Parathyroid adenoma (tissue), 2 donors: Measurements from ENCODE around the gene MRPL16.

ENCODE experiments used
- H2AFZ ChIP-seq: fragments of 300-600 bp; sonication (generic); one replicate; pipeline ENCODE4 v1.7.0; 2017; ENCODE audit warnings: antibody characterized with exemption, mild to moderate bottlenecking
- H3K27ac ChIP-seq: fragments of 300-600 bp; sonication (generic); one replicate; pipeline ENCODE4 v1.7.0; 2017
- H3K27me3 ChIP-seq: fragments of 300-600 bp; sonication (generic); one replicate; pipeline ENCODE4 v1.7.0; 2017; ENCODE audit warnings: low read length; ENCODE audit not compliant: control insufficient read depth, insufficient read depth
- H3K36me3 ChIP-seq: fragments of 300-600 bp; sonication (generic); one replicate; pipeline ENCODE4 v1.7.0; 2017; ENCODE audit warnings: low read length; ENCODE audit not compliant: control insufficient read depth, insufficient read depth
- H3K4me1 ChIP-seq: fragments of 300-600 bp; sonication (generic); one replicate; pipeline ENCODE4 v1.7.0; 2017; ENCODE audit warnings: control low read depth
- H3K4me2 ChIP-seq: fragments of 300-600 bp; sonication (generic); one replicate; pipeline ENCODE4 v1.7.0; 2017; ENCODE audit warnings: low read length
- H3K4me3 ChIP-seq: fragments of 300-600 bp; sonication (generic); one replicate; pipeline ENCODE4 v1.7.0; 2017; ENCODE audit warnings: low read depth, low read length
- H3K79me2 ChIP-seq: fragments of 300-600 bp; sonication (generic); one replicate; pipeline ENCODE4 v1.7.0; 2017; ENCODE audit warnings: control low read depth
- H3K9ac ChIP-seq: fragments of 300-600 bp; sonication (generic); one replicate; pipeline ENCODE4 v1.7.0; 2017; ENCODE audit warnings: mild to moderate bottlenecking
- H3K9me3 ChIP-seq: fragments of 300-600 bp; sonication (generic); one replicate; pipeline ENCODE4 v1.7.0; 2017; ENCODE audit warnings: low read length; ENCODE audit not compliant: control insufficient read depth
- CTCF ChIP-seq: fragments of 300-600 bp; sonication (generic); IDR thresholded peaks from one replicate; pipeline ENCODE4 v1.7.0; 2017; ENCODE audit warnings: antibody characterized with exemption, mild to moderate bottlenecking
- donor health status: primary hyperparathyroidism.

Gene MRPL16

GRCh38 chr11:59842316-59842715, 31.7 kb upstream of the MRPL16 start:
- no peak overlapping the region for H2AFZ ChIP-seq
- H3K4me2 ChIP-seq = no peak overlapping the region
- no peak for TF ChIP-seq CTCF
- H3K36me3 ChIP-seq = no peaks in the 10 kb centered on the region
- no peak overlapping the region for H3K9ac ChIP-seq
- H3K4me1 ChIP-seq = no peaks in the 10 kb centered on the region
- no peaks in the 10 kb centered on the region for H3K27me3 ChIP-seq
- H3K4me3 ChIP-seq = no peak overlapping the region
- H3K9me3 ChIP-seq = no peaks in the 10 kb centered on the region
- no peaks in the 10 kb centered on the region for H3K79me2 ChIP-seq
- H3K27ac ChIP-seq = no peak overlapping the region

- H3K4me3 ChIP-seq = no peak overlapping the region
- H3K4me1 ChIP-seq = no peaks in the 10 kb centered on the region
- H3K4me2 ChIP-seq = no peak overlapping the region
- no peak for TF ChIP-seq CTCF
- H3K9ac ChIP-seq = no peak overlapping the region
- no peaks in the 10 kb centered on the region for H3K79me2 ChIP-seq
- H2AFZ ChIP-seq = no peak overlapping the region
- H3K36me3 ChIP-seq = no peaks in the 10 kb centered on the region
- no peaks in the 10 kb centered on the region for H3K9me3 ChIP-seq
- no peak overlapping the region for H3K27ac ChIP-seq
- H3K27me3 ChIP-seq = no peaks in the 10 kb centered on the region
Observed at GRCh38 chr11:59841514-59841913, 30.9 kb upstream of the MRPL16 start.

GRCh38 chr11:59839615-59840014, 29.0 kb upstream of the MRPL16 start:
- TF ChIP-seq CTCF = no peak
- no peaks in the 10 kb centered on the region for H3K79me2 ChIP-seq

GRCh38 chr11:59833602-59834001, 23.0 kb upstream of the MRPL16 start:
- no peak overlapping the region for H3K27ac ChIP-seq
- H3K9me3 ChIP-seq = no peaks in the 10 kb centered on the region
- H3K9ac ChIP-seq = no peak overlapping the region
- no peaks in the 10 kb centered on the region for H3K36me3 ChIP-seq
- H3K4me2 ChIP-seq = no peak overlapping the region
- no peaks in the 10 kb centered on the region for H3K27me3 ChIP-seq
- H3K79me2 ChIP-seq = no peaks in the 10 kb centered on the region
- H3K4me1 ChIP-seq = no peaks in the 10 kb centered on the region
- no peak overlapping the region for H3K4me3 ChIP-seq
- H2AFZ ChIP-seq = no peak overlapping the region
- TF ChIP-seq CTCF = no peak

More at GRCh38 chr11:59839615-59840014, 29.0 kb upstream of the MRPL16 start:
- Histone ChIP-seq H3K27ac (no peak overlapping the region), H3K4me2 (no peak overlapping the region), H2AFZ (no peak overlapping the region), H3K4me1 (no peaks in the 10 kb centered on the region), H3K27me3 (no peaks in the 10 kb centered on the region), H3K9ac (no peak overlapping the region), H3K9me3 (no peaks in the 10 kb centered on the region), H3K4me3 (no peak overlapping the region), H3K36me3 (no peaks in the 10 kb centered on the region)

- Histone ChIP-seq H3K4me2 (no peak overlapping the region), H3K27me3 (no peaks in the 10 kb centered on the region), H3K27ac (no peak overlapping the region), H3K9ac (no peak overlapping the region), H3K4me3 (no peak overlapping the region), H2AFZ (no peak overlapping the region), H3K79me2 (no peaks in the 10 kb centered on the region), H3K9me3 (no peaks in the 10 kb centered on the region), H3K4me1 (no peaks in the 10 kb centered on the region), H3K36me3 (no peaks in the 10 kb centered on the region)
- TF ChIP-seq CTCF = no peak
Observed at GRCh38 chr11:59829358-59829757, 18.8 kb upstream of the MRPL16 start.
